ENCODE measurements around the gene ETV3L.

GRCh38 chr1:157142201-157142600 is 42.6 kb upstream of the ETV3L start:
- TF ChIP-seq CTCF (conservative IDR thresholded peaks at IDR 0.05; ENCODE audit: low read depth in 2 of 2): no peak
- no peak for TF ChIP-seq POLR2AphosphoS5 (IDR thresholded peaks at IDR 0.05; ENCODE audit: low read depth)
- no peak for TF ChIP-seq EZH2phosphoT487 (IDR thresholded peaks at IDR 0.05; ENCODE audit: unreplicated experiment)
- TF ChIP-seq REST (IDR thresholded peaks at IDR 0.05; ENCODE audit: unreplicated experiment): no peak
- TF ChIP-seq CREB1 (CRISPR knock-in tag; IDR thresholded peaks at IDR 0.05; ENCODE audit: low read depth): no peak
- no peak for TF ChIP-seq EZH2 (IDR thresholded peaks at IDR 0.05; ENCODE audit: low read depth, unreplicated experiment)
- no peak for TF ChIP-seq ZNF114 (CRISPR knock-in tag; IDR thresholded peaks at IDR 0.05)
- TF ChIP-seq ETS1 (IDR thresholded peaks at IDR 0.05): no peak
- TF ChIP-seq NANOG (IDR thresholded peaks at IDR 0.05; ENCODE audit: borderline replicate concordance): no peak
- TF ChIP-seq JUNB (IDR thresholded peaks at IDR 0.05; ENCODE audit: unreplicated experiment): no peak
- TF ChIP-seq, protein P1, sequence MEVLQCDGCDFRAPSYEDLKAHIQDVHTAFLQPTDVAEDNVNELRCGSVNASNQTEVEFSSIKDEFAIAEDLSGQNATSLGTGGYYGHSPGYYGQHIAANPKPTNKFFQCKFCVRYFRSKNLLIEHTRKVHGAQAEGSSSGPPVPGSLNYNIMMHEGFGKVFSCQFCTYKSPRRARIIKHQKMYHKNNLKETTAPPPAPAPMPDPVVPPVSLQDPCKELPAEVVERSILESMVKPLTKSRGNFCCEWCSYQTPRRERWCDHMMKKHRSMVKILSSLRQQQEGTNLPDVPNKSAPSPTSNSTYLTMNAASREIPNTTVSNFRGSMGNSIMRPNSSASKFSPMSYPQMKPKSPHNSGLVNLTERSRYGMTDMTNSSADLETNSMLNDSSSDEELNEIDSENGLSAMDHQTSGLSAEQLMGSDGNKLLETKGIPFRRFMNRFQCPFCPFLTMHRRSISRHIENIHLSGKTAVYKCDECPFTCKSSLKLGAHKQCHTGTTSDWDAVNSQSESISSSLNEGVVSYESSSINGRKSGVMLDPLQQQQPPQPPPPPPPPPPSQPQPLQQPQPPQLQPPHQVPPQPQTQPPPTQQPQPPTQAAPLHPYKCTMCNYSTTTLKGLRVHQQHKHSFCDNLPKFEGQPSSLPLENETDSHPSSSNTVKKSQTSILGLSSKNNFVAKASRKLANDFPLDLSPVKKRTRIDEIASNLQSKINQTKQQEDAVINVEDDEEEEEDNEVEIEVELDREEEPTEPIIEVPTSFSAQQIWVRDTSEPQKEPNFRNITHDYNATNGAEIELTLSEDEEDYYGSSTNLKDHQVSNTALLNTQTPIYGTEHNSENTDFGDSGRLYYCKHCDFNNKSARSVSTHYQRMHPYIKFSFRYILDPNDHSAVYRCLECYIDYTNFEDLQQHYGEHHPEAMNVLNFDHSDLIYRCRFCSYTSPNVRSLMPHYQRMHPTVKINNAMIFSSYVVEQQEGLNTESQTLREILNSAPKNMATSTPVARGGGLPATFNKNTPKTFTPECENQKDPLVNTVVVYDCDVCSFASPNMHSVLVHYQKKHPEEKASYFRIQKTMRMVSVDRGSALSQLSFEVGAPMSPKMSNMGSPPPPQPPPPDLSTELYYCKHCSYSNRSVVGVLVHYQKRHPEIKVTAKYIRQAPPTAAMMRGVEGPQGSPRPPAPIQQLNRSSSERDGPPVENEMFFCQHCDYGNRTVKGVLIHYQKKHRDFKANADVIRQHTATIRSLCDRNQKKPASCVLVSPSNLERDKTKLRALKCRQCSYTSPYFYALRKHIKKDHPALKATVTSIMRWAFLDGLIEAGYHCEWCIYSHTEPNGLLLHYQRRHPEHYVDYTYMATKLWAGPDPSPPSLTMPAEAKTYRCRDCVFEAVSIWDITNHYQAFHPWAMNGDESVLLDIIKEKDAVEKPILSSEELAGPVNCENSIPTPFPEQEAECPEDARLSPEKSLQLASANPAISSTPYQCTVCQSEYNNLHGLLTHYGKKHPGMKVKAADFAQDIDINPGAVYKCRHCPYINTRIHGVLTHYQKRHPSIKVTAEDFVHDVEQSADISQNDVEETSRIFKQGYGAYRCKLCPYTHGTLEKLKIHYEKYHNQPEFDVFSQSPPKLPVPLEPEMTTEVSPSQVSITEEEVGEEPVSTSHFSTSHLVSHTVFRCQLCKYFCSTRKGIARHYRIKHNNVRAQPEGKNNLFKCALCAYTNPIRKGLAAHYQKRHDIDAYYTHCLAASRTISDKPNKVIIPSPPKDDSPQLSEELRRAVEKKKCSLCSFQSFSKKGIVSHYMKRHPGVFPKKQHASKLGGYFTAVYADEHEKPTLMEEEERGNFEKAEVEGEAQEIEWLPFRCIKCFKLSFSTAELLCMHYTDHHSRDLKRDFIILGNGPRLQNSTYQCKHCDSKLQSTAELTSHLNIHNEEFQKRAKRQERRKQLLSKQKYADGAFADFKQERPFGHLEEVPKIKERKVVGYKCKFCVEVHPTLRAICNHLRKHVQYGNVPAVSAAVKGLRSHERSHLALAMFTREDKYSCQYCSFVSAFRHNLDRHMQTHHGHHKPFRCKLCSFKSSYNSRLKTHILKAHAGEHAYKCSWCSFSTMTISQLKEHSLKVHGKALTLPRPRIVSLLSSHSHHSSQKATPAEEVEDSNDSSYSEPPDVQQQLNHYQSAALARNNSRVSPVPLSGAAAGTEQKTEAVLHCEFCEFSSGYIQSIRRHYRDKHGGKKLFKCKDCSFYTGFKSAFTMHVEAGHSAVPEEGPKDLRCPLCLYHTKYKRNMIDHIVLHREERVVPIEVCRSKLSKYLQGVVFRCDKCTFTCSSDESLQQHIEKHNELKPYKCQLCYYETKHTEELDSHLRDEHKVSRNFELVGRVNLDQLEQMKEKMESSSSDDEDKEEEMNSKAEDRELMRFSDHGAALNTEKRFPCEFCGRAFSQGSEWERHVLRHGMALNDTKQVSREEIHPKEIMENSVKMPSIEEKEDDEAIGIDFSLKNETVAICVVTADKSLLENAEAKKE (CRISPR knock-in tag; IDR thresholded peaks at IDR 0.05): no peak
